ENCODE results near the gene LRP1B. TPM values are rescaled to one million over a fixed set of nuclear protein-coding genes. Genes with fewer than 3 reads are reported as not detected.

The LRP1B gene
- total and polyA plus RNA-seq, 8 donors = 0.03 to 1.6 (median 0.84) TPM

DNA sequence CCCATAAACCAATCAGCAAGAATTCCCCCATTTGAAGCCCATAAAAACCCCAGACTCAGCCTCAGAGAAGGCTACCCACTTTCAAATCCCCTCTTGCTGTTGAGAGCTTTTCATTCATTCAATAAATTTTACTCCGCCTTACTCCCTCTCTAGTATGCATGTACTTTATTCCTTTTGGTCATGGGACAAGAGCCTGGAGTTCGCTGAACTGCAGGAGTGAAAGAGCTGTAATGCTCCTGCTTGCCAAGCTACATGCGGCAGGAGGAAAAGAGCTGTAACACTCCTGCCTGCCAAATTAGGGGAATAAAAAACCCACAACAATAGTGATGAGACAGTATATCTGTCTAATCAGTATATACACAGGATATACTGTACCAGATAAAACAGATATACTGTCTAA is 1261.7 kb downstream of the LRP1B start:
- no peak for DNase-seq
- intact Hi-C loops (cut with DNase I) = no loop called here
- TF ChIP-seq, protein P1, sequence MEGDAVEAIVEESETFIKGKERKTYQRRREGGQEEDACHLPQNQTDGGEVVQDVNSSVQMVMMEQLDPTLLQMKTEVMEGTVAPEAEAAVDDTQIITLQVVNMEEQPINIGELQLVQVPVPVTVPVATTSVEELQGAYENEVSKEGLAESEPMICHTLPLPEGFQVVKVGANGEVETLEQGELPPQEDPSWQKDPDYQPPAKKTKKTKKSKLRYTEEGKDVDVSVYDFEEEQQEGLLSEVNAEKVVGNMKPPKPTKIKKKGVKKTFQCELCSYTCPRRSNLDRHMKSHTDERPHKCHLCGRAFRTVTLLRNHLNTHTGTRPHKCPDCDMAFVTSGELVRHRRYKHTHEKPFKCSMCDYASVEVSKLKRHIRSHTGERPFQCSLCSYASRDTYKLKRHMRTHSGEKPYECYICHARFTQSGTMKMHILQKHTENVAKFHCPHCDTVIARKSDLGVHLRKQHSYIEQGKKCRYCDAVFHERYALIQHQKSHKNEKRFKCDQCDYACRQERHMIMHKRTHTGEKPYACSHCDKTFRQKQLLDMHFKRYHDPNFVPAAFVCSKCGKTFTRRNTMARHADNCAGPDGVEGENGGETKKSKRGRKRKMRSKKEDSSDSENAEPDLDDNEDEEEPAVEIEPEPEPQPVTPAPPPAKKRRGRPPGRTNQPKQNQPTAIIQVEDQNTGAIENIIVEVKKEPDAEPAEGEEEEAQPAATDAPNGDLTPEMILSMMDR (IDR thresholded peaks at IDR 0.05) = no peak
- Histone ChIP-seq H3K4me3 (no peak overlapping the region), H3K36me3 (no peaks in the 10 kb centered on the region), H3K27me3 (no peaks in the 10 kb centered on the region), H3K9me3 (peaks cover 0 to 13% of the 10 kb centered on the region in 2 donors), H3K27ac (no peak overlapping the region), H3K4me1 (no peaks in the 10 kb centered on the region)
- no peak for ATAC-seq

GRCh38 chr2:140865837-140866236 is 1265.0 kb downstream of the LRP1B start:
- intact Hi-C loops (cut with DNase I) = no loop called here
- Histone ChIP-seq H3K4me1 (no peaks in the 10 kb centered on the region), H3K27ac (no peak overlapping the region), H3K9me3 (peaks cover 0 to 9% of the 10 kb centered on the region in 2 donors), H3K36me3 (no peaks in the 10 kb centered on the region), H3K4me3 (no peak overlapping the region), H3K27me3 (no peaks in the 10 kb centered on the region)
- DNase-seq (no peak), ATAC-seq (no peak)
- TF ChIP-seq, protein P1 (IDR thresholded peaks at IDR 0.05) = no peak

- Histone ChIP-seq H3K36me3 (no peaks in the 10 kb centered on the region), H3K27me3 (no peaks in the 10 kb centered on the region), H3K27ac (no peak overlapping the region), H3K4me1 (no peaks in the 10 kb centered on the region), H3K4me3 (no peak overlapping the region), H3K9me3 (peaks cover 0 to 4% of the 10 kb centered on the region in 2 donors)
- intact Hi-C loops (cut with DNase I) = no loop called here
- peak; percentile 69 for ATAC-seq
- peak in 1 of 4 donors; percentile 26 for DNase-seq
- TF ChIP-seq, protein P1 (IDR thresholded peaks at IDR 0.05) = peak in 1 of 2 donors; percentile 47
These were observed 1267.1 kb downstream of the LRP1B start for GRCh38 chr2:140863713-140864112.

DNA sequence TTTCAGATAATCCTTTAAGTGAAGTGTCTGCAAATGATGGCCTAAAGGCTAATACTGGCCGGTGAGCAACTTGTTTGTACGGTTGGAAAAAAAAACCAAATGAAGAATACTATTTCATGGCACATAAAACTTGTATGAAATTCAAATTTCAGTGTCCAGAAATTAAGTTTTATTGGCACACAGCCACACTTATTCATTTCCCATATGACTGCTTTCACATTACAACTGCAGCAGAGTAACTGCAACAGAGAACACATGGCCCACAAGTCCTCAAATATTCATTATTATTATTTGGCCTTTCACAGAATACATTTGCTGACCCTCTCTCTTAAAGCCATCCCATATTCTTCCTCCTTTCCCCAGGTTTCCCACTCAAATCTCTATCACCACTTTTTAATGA is 1268.6 kb downstream of the LRP1B start:
- Histone ChIP-seq H3K9me3 (no peaks in the 10 kb centered on the region), H3K4me1 (no peaks in the 10 kb centered on the region), H3K27ac (no peak overlapping the region), H3K4me3 (no peak overlapping the region), H3K27me3 (no peaks in the 10 kb centered on the region), H3K36me3 (no peaks in the 10 kb centered on the region)
- TF ChIP-seq, protein P1 (IDR thresholded peaks at IDR 0.05) = no peak
- no peak for ATAC-seq
- intact Hi-C loops (cut with DNase I) = no loop called here
- peak in 1 of 4 donors; percentile 13 for DNase-seq

- no peaks in the 10 kb centered on the region for H3K9me3 ChIP-seq
- no peak for DNase-seq
- no peak overlapping the region for H3K27ac ChIP-seq
- H3K36me3 ChIP-seq = no peaks in the 10 kb centered on the region
- no peak for ATAC-seq
- no peaks in the 10 kb centered on the region for H3K4me1 ChIP-seq
- TF ChIP-seq, protein P1 (IDR thresholded peaks at IDR 0.05) = no peak
- intact Hi-C loops (cut with DNase I) = no loop called here
- H3K27me3 ChIP-seq = no peaks in the 10 kb centered on the region
- H3K4me3 ChIP-seq = no peak overlapping the region
These were observed 1269.2 kb downstream of the LRP1B start for GRCh38 chr2:140861666-140862065.

All from left lung (tissue), 10 donors.